H1 (cell line): ENCODE measurements around the gene PTPRR. TPM values are rescaled to one million over a fixed set of nuclear protein-coding genes. Genes with fewer than 3 reads are reported as not detected.

Experiments used
- CTCF ChIA-PET: fragments of 300-600 bp; sonication (Branson Sonifier 250); formaldehyde crosslinking; loops from one replicate; lab custom pipeline; 2021; ENCODE audit not compliant: partially characterized antibody; lab: Charles Lee
- POLR2A ChIA-PET: fragments of 300-600 bp; sonication (Branson Sonifier 250); formaldehyde crosslinking; loops from one replicate; lab custom pipeline; 2021; ENCODE audit warnings: inconsistent platforms; ENCODE audit not compliant: partially characterized antibody; lab: Charles Lee
- DNase-seq, 2 experiments: peaks; one replicate each; pipeline versions ENCODE4 v3.0.0 to v3.0.0-alpha.2; 2010 to 2022; ENCODE audit warnings: low spot score in 2 of 2, low read depth in 1 of 2, mixed read lengths in 1 of 2
- FAIRE-seq: peaks from 2 replicates; lab custom pipeline; 2011; peaks lifted over from hg19 to GRCh38; lab: Jason Lieb, UNC
- H2AFZ ChIP-seq: 2 replicates; pipeline ENCODE4 v1.8.1; 2012; ENCODE audit warnings: low read length, inconsistent platforms
- H2AK5ac ChIP-seq: 2 replicates; pipeline ENCODE4 v1.6.1; 2013; ENCODE audit warnings: low read depth, low read length
- H2BK120ac ChIP-seq: replicated peaks from 2 replicates; pipeline ENCODE3; 2013; ENCODE audit warnings: low read depth, low read length, inconsistent platforms
- H2BK12ac ChIP-seq: 2 replicates; pipeline ENCODE4 v1.6.1; 2013; ENCODE audit warnings: low read depth, low read length
- H2BK15ac ChIP-seq: 2 replicates; pipeline ENCODE4 v1.6.1; 2013; ENCODE audit warnings: low read length
- H2BK20ac ChIP-seq: 2 replicates; pipeline ENCODE4 v1.6.1; 2013; ENCODE audit warnings: low read length
- H2BK5ac ChIP-seq: 2 replicates; pipeline ENCODE4 v1.6.1; 2013; ENCODE audit warnings: low read depth, low read length
- H3K14ac ChIP-seq: 2 replicates; pipeline ENCODE4 v1.6.1; 2013; ENCODE audit warnings: inconsistent platforms; ENCODE audit not compliant: insufficient read length
- H3K18ac ChIP-seq: 2 replicates; pipeline ENCODE4 v1.6.1; 2013; ENCODE audit warnings: low read length; ENCODE audit errors: extremely low read depth
- H3K23ac ChIP-seq: 2 replicates; pipeline ENCODE4 v1.6.1; 2013; ENCODE audit warnings: inconsistent platforms; ENCODE audit not compliant: insufficient read length
- H3K23me2 ChIP-seq: 2 replicates; pipeline ENCODE4 v1.6.1; 2013; ENCODE audit warnings: low read depth, low read length
- H3K27ac ChIP-seq: 2 replicates; pipeline ENCODE4 v1.6.1; 2011; ENCODE audit warnings: low read depth, low read length, inconsistent platforms
- H3K27me3 ChIP-seq, 4 experiments: replicated peaks in 1 of 4; 1 replicate in 1 of 4; 2 replicates in 3 of 4; pipeline versions ENCODE4 v1.6.1 to v1.8.1; 2011 to 2013; ENCODE audit warnings: low read length in 3 of 4, mild to moderate bottlenecking in 3 of 4, inconsistent platforms in 2 of 4, mixed read lengths in 2 of 4, moderate library complexity in 1 of 4; ENCODE audit not compliant: control insufficient read depth in 3 of 4, insufficient read depth in 3 of 4; ENCODE audit errors: extremely low read depth in 1 of 4
- H3K36me3 ChIP-seq, 4 experiments: 2 replicates each; pipeline versions ENCODE4 v1.6.1 to v1.8.1; 2011 to 2013; ENCODE audit warnings: mild to moderate bottlenecking in 4 of 4, low read length in 3 of 4, moderate library complexity in 2 of 4, control low read depth in 1 of 4, inconsistent platforms in 1 of 4; ENCODE audit not compliant: insufficient read depth in 4 of 4, control insufficient read depth in 2 of 4
- H3K4ac ChIP-seq: replicated peaks from 2 replicates; pipeline ENCODE3; 2013; ENCODE audit warnings: low read length, low read depth, mixed read lengths, inconsistent platforms; ENCODE audit not compliant: insufficient read length
- H3K4me1 ChIP-seq, 4 experiments: replicated peaks in 1 of 4; 1 replicate in 1 of 4; 2 replicates in 3 of 4; pipeline versions ENCODE4 v1.6.1 to v1.8.1; 2011 to 2013; ENCODE audit warnings: low read length in 3 of 4, inconsistent platforms in 2 of 4, mixed read lengths in 1 of 4; ENCODE audit not compliant: insufficient read depth in 4 of 4, control insufficient read depth in 3 of 4
- H3K4me2 ChIP-seq, 2 experiments: 2 replicates each; pipeline versions ENCODE4 v1.6.1 to v1.8.1; 2011 to 2013; ENCODE audit warnings: low read depth in 2 of 2, low read length in 2 of 2, control low read depth in 1 of 2, inconsistent platforms in 1 of 2, mild to moderate bottlenecking in 1 of 2; ENCODE audit not compliant: insufficient read depth in 1 of 2
- H3K4me3 ChIP-seq, 4 experiments: fragments of 200-600, 300-600 bp in 1 of 4; sonication (generic), shearing (Covaris generic), sonication (Bioruptor Twin) in 1 of 4; 2 replicates each; pipeline versions ENCODE4 v1.5.1 to v1.8.1; 2011 to 2016; ENCODE audit warnings: low read length in 4 of 4, low read depth in 3 of 4, control low read depth in 2 of 4, inconsistent platforms in 2 of 4, mild to moderate bottlenecking in 2 of 4, mixed read lengths in 1 of 4, moderate library complexity in 1 of 4; ENCODE audit not compliant: insufficient read depth in 2 of 4; ENCODE audit errors: extremely low read depth in 1 of 4
- H3K56ac ChIP-seq: replicated peaks from 2 replicates; pipeline ENCODE3; 2013; ENCODE audit warnings: low read depth, mild to moderate bottlenecking, mixed read lengths, low read length, inconsistent platforms; ENCODE audit not compliant: insufficient read length
- H3K79me1 ChIP-seq: 2 replicates; pipeline ENCODE4 v1.6.1; 2013; ENCODE audit warnings: low read depth, low read length, control low read depth
- H3K79me2 ChIP-seq, 2 experiments: 2 replicates each; pipeline versions ENCODE4 v1.6.1 to v1.8.1; 2012 to 2013; ENCODE audit warnings: low read length in 2 of 2, mild to moderate bottlenecking in 2 of 2, inconsistent platforms in 1 of 2; ENCODE audit not compliant: insufficient read depth in 2 of 2, control insufficient read depth in 1 of 2
- H3K9ac ChIP-seq, 4 experiments: replicated peaks in 1 of 4; 1 replicate in 1 of 4; 2 replicates in 3 of 4; pipeline versions ENCODE4 v1.6.1 to v1.8.1; 2011 to 2013; ENCODE audit warnings: low read depth in 3 of 4, low read length in 3 of 4, control low read depth in 2 of 4, mild to moderate bottlenecking in 2 of 4, moderate library complexity in 2 of 4, inconsistent platforms in 1 of 4; ENCODE audit errors: extremely low read depth in 1 of 4
- H3K9me3 ChIP-seq, 2 experiments: 2 replicates each; pipeline versions ENCODE4 v1.6.1 to v1.8.1; 2012 to 2013; ENCODE audit warnings: mild to moderate bottlenecking in 2 of 2, moderate library complexity in 2 of 2, control low read depth in 1 of 2, inconsistent platforms in 1 of 2, low read depth in 1 of 2, low read length in 1 of 2, mixed read lengths in 1 of 2; ENCODE audit not compliant: insufficient read depth in 2 of 2
- H4K20me1 ChIP-seq, 2 experiments: replicated peaks in 1 of 2; 2 replicates each; pipeline versions ENCODE3 to v1.8.1; 2011 to 2013; ENCODE audit warnings: inconsistent platforms in 2 of 2, low read length in 2 of 2, mild to moderate bottlenecking in 1 of 2; ENCODE audit not compliant: insufficient read depth in 2 of 2, control insufficient read depth in 1 of 2
- H4K5ac ChIP-seq: 2 replicates; pipeline ENCODE4 v1.6.1; 2013; ENCODE audit warnings: low read length, low read depth, mixed read lengths, inconsistent platforms; ENCODE audit not compliant: insufficient read length
- H4K8ac ChIP-seq: 2 replicates; pipeline ENCODE4 v1.8.0; 2013; ENCODE audit warnings: mild to moderate bottlenecking, moderate library complexity, low read length, inconsistent platforms; ENCODE audit not compliant: insufficient read depth; ENCODE audit errors: extremely low read depth
- H4K91ac ChIP-seq: replicated peaks from 2 replicates; pipeline ENCODE3; 2013; ENCODE audit warnings: low read length, mixed read lengths, inconsistent platforms; ENCODE audit not compliant: insufficient read length
- GTF2F1 ChIP-seq: IDR thresholded peaks from 2 replicates; pipeline ENCODE4 v1.6.1; 2012; ENCODE audit warnings: low read depth, low read length, improper control_type of control experiment, borderline replicate concordance
- WGBS, 2 experiments: shearing (Covaris generic) in 1 of 2; methylation state at CpG; one replicate each; pipeline versions ENCODE4 v1.1.6 to v1.1.7; 2013 to 2015; ENCODE audit warnings: low lambda C conversion rate in 2 of 2, mixed read lengths in 2 of 2, inconsistent platforms in 1 of 2, low coverage in 1 of 2, missing lambda C conversion rate in 1 of 2; ENCODE audit not compliant: insufficient replicate concordance in 2 of 2, insufficient coverage in 1 of 2, insufficient read length in 1 of 2; ENCODE audit errors: extremely low coverage in 1 of 2, missing lambda C conversion rate in 1 of 2; 5-methylcytosine and 5-hydroxymethylcytosine counted together
- polyA plus RNA-seq, 7 experiments: library from polyadenylated mRNA; depleted of rRNA in 3 of 7; stranded (reverse) in 5 of 7; unstranded in 2 of 7; fragments of >200 nt in 5 of 7; fragments of 200-250 nt in 2 of 7; gene quantifications; 1 replicate in 5 of 7; 2 replicates in 1 of 7; 4 replicates in 1 of 7; pipeline versions ENCODE4 v1.2.1 to v1.2.3, GENCODE V29; 2011 to 2013; ENCODE audit warnings: missing spikeins in 2 of 7, mixed read lengths in 2 of 7
- total RNA-seq: library from RNA; stranded (reverse); fragmentation: NEBNext Ultra II Directional; extraction: Animal tissue kit (Norgen Biotek cat#: 25700); gene quantifications from 2 replicates; pipeline ENCODE4 v1.2.1, GENCODE V29; 2021
- TF ChIP-seq, protein P1 (sequence below): IDR thresholded peaks from 2 replicates; pipeline ENCODE4 v1.6.1; 2012; ENCODE audit warnings: inconsistent platforms

The PTPRR gene
- total and polyA plus RNA-seq, 2 of the 8 experiments (the other 6 are each of a cell fraction or from before 2014, with no cell fraction given): 0.07 to 0.35 TPM

DNA sequence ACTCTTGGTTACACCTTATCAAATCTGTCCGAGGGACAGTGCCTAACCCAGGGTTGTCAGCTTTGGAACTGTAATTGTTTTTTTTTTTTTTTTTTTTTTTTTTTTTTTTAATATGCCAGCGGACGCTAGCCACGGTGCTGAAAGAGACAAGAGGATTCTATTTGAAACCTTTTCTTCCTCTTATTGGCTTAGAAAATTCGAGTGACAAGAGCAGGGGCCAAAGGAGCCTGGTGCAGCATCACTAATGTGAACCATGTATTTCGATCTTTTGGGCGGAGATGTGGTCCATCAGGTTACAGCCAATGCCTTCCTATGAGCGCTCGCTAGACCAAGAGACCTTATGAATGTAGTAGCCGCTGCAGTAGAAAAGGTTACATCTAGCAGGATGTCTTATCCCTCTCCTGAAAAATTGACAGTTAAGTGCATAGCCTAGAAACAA, 922 bp downstream of the PTPRR start:
- Histone ChIP-seq H3K23me2 (peaks cover 8% of the 10 kb centered on the region; the same call in 1 of the 2 replicates), H3K79me2 (no peaks in the 10 kb centered on the region), H2AFZ (no peak overlapping the region), H3K14ac (no peak overlapping the region), H4K8ac (no peak overlapping the region), H3K23ac (no peak overlapping the region), H3K79me1 (no peaks in the 10 kb centered on the region), H3K4me2 (peak overlapping the region; percentile 90 to 99), H2BK15ac (no peak overlapping the region), H3K4me3 (peak overlapping the region; percentile 38 to 63 (median 50); a peak in 5 of 8 replicates), H3K9ac (no peak overlapping the region), H3K18ac (no peak overlapping the region), H2BK20ac (no peak overlapping the region), H3K27me3 (peaks cover 1 to 14% (median 11%) of the 10 kb centered on the region in 4 experiments), H3K4me1 (peaks cover 0 to 6% (median 3%) of the 10 kb centered on the region in 4 experiments; a peak in 6 of 7 replicates), H3K4ac (no peak overlapping the region), H3K36me3 (no peaks in the 10 kb centered on the region), H2BK5ac (no peak overlapping the region), H2BK12ac (no peak overlapping the region), H2AK5ac (no peak overlapping the region), H3K9me3 (no peaks in the 10 kb centered on the region), H4K20me1 (no peaks in the 10 kb centered on the region), H3K27ac (no peak overlapping the region), H4K91ac (no peak overlapping the region), H2BK120ac (no peak overlapping the region), H3K56ac (no peak overlapping the region), H4K5ac (no peak overlapping the region)
- FAIRE-seq (peak; percentile 36), DNase-seq (no peak)
- ChIA-PET POLR2A (no interaction called here), CTCF (interaction anchor here (0.9 kb wide), 1 partner anchor 187 kb away, joined by 3 read pairs; no protein-coding TSS in a partner anchor)
- 22% methylated on average over 7 of the region's 10 CpGs; no CpG with 5 or more reads in 1 of the 2 experiments for WGBS, 2 experiments
- no peak for TF ChIP-seq GTF2F1
- TF ChIP-seq, protein P1, sequence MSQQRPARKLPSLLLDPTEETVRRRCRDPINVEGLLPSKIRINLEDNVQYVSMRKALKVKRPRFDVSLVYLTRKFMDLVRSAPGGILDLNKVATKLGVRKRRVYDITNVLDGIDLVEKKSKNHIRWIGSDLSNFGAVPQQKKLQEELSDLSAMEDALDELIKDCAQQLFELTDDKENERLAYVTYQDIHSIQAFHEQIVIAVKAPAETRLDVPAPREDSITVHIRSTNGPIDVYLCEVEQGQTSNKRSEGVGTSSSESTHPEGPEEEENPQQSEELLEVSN: no peak
